Tibial nerve (tissue), 4 donors: ENCODE results near the gene LRFN2. TPM values are rescaled to one million over a fixed set of nuclear protein-coding genes. Genes with fewer than 3 reads are reported as not detected.

Experiments
- DNase-seq, 2 donors: peaks; one replicate each; pipeline ENCODE4 v3.0.0-alpha.2; 2019; ENCODE audit warnings: low spot score in 2 of 2
- H3K27ac ChIP-seq, 4 donors: fragments of 200-600 bp; sonication (generic) in 3 of 4; one replicate each; pipeline ENCODE4 v1.5.1; 2017 to 2019; ENCODE audit warnings: mild to moderate bottlenecking in 1 of 4
- H3K27me3 ChIP-seq, 2 donors: fragments of 200-600 bp; sonication (generic) in 1 of 2; one replicate each; pipeline versions ENCODE4 v1.5.1 to v1.6.0; 2017 to 2019
- H3K36me3 ChIP-seq, 3 donors: fragments of 200-600 bp; sonication (generic); one replicate each; pipeline ENCODE4 v1.5.1; 2018 to 2019
- H3K4me1 ChIP-seq, 4 donors: fragments of 200-600 bp; sonication (generic) in 3 of 4; one replicate each; pipeline ENCODE4 v1.5.1; 2017 to 2019
- H3K4me3 ChIP-seq, 4 donors: fragments of 200-600 bp; sonication (generic) in 3 of 4; one replicate each; pipeline ENCODE4 v1.5.1; 2017 to 2019; ENCODE audit warnings: mild to moderate bottlenecking in 1 of 4, moderate library complexity in 1 of 4
- H3K9me3 ChIP-seq, 4 donors: fragments of 200-600 bp; sonication (generic) in 3 of 4; one replicate each; pipeline ENCODE4 v1.5.1; 2017 to 2019
- EP300 ChIP-seq, 2 donors: sonication (generic); formaldehyde crosslinking; IDR thresholded peaks; one replicate each; pipeline ENCODE4 v1.6.1; 2017; ENCODE audit warnings: antibody characterized with exemption in 2 of 2, mild to moderate bottlenecking in 1 of 2
- POLR2A ChIP-seq, 2 donors: fragments of 450-650 bp; IDR thresholded peaks; one replicate each; pipeline ENCODE4 v1.6.1; 2017; ENCODE audit warnings: antibody characterized with exemption in 2 of 2, mild to moderate bottlenecking in 2 of 2, moderate library complexity in 2 of 2
- WGBS, 2 donors: methylation state at CpG; one replicate each; pipeline ENCODE4 v1.1.5; 2018; 5-methylcytosine and 5-hydroxymethylcytosine counted together
- total RNA-seq, 4 donors: library from RNA; depleted of rRNA; stranded (reverse); fragments of >200 nt; gene quantifications; one replicate each; pipeline ENCODE4 v1.1.0, GENCODE V29; 2016
- TF ChIP-seq, protein P1 (sequence below), 5 experiments: fragments of 200-600 bp in 3 of 5; fragments of 450-650 bp in 2 of 5; sonication (generic) in 3 of 5; IDR thresholded peaks; one replicate each; pipeline ENCODE4 v1.5.1; 2016 to 2019; ENCODE audit warnings: antibody characterized with exemption in 5 of 5, mild to moderate bottlenecking in 3 of 5, moderate library complexity in 2 of 5

LRFN2 gene
- total RNA-seq, 4 donors from 2014 or later = not detected

DNA sequence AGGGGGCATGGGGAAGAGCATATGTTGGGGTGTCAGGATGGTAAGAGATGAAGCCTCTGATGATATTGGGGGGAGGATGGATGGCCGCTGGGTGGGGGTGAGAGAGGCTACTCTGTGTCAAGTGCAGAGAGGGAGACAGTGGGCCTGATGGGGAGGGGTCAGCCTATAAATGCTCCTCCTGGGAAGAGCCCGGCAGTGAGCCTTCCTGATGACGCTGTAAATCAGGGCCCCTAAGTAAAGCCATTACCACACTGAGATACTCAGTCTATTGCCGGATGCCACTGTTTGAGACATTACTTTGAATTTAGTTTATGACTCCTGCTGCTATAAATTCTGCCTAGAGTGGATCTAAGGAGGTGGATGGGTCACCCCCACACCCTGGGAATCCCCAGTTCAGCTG lies 28.1 kb downstream of the LRFN2 start:
- H3K9me3 ChIP-seq = no peaks in the 10 kb centered on the region
- H3K4me1 ChIP-seq = no peaks in the 10 kb centered on the region
- no peaks in the 10 kb centered on the region for H3K36me3 ChIP-seq
- H3K27me3 ChIP-seq = no peaks in the 10 kb centered on the region
- H3K4me3 ChIP-seq = no peak overlapping the region
- no peak for DNase-seq
- WGBS, 2 donors = 47 to 61% methylated on average over 4 of the region's 4 CpGs
- H3K27ac ChIP-seq = no peak overlapping the region
- TF ChIP-seq EP300 (IDR thresholded peaks at IDR 0.05) (no peak), POLR2A (IDR thresholded peaks at IDR 0.05) (no peak)
- TF ChIP-seq, protein P1, sequence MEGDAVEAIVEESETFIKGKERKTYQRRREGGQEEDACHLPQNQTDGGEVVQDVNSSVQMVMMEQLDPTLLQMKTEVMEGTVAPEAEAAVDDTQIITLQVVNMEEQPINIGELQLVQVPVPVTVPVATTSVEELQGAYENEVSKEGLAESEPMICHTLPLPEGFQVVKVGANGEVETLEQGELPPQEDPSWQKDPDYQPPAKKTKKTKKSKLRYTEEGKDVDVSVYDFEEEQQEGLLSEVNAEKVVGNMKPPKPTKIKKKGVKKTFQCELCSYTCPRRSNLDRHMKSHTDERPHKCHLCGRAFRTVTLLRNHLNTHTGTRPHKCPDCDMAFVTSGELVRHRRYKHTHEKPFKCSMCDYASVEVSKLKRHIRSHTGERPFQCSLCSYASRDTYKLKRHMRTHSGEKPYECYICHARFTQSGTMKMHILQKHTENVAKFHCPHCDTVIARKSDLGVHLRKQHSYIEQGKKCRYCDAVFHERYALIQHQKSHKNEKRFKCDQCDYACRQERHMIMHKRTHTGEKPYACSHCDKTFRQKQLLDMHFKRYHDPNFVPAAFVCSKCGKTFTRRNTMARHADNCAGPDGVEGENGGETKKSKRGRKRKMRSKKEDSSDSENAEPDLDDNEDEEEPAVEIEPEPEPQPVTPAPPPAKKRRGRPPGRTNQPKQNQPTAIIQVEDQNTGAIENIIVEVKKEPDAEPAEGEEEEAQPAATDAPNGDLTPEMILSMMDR (IDR thresholded peaks at IDR 0.05) = no peak

DNA sequence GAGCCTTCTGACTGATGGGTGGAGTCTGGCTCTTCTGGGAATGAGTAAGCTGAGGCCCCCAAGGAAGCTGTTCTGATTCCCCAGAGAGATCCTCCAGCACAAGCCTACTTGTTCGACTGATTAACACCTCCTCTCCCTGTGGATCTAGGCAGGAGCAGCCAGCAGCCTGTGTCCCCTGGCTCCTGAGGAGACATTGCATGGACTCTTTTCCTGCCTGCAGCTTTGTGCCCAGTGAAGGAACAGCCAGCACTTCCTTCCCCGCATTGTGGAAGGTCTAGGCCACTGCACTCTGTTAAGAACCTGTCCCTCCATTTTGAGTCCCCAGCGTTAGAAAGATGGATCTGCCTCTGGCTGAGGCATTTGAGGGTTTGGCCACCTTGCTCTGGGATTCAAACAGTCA lies 29.1 kb downstream of the LRFN2 start:
- no peaks in the 10 kb centered on the region for H3K36me3 ChIP-seq
- WGBS, 2 donors = 52 to 58% methylated on average over 3 of the region's 3 CpGs
- H3K27me3 ChIP-seq = no peaks in the 10 kb centered on the region
- TF ChIP-seq POLR2A (IDR thresholded peaks at IDR 0.05) (no peak), EP300 (IDR thresholded peaks at IDR 0.05) (no peak)
- TF ChIP-seq, protein P1 (IDR thresholded peaks at IDR 0.05) = no peak
- H3K4me3 ChIP-seq = no peak overlapping the region
- H3K27ac ChIP-seq = no peak overlapping the region
- H3K9me3 ChIP-seq = no peaks in the 10 kb centered on the region
- no peak for DNase-seq
- no peaks in the 10 kb centered on the region for H3K4me1 ChIP-seq

DNA sequence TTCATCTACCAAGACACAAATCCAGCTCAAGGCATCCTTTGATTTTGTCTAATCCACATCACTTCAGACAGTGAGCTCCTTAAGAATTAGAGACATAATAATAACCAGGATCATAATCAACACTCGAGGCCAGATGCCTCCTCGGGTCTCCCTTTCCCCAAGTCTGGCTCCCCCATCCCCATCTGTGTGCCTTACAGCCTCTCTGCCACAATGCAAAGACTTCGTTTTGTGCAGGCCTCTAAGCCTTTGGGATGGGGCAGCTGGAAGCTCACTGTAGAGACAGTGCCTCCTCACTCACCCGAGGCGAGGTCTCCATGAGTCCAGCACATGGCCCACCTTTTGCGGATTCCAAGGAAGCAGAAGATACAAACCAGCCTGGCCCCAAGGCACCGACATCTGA lies 30.3 kb downstream of the LRFN2 start:
- H3K4me3 ChIP-seq = no peak overlapping the region
- WGBS, 2 donors = 86 to 92% methylated on average over 7 of the region's 7 CpGs
- DNase-seq = no peak
- no peak overlapping the region for H3K27ac ChIP-seq
- H3K36me3 ChIP-seq = no peaks in the 10 kb centered on the region
- no peak for TF ChIP-seq POLR2A (IDR thresholded peaks at IDR 0.05)
- no peak for TF ChIP-seq EP300 (IDR thresholded peaks at IDR 0.05)
- TF ChIP-seq, protein P1 (IDR thresholded peaks at IDR 0.05) = no peak
- H3K4me1 ChIP-seq = no peaks in the 10 kb centered on the region
- no peaks in the 10 kb centered on the region for H3K9me3 ChIP-seq
- no peaks in the 10 kb centered on the region for H3K27me3 ChIP-seq

DNA sequence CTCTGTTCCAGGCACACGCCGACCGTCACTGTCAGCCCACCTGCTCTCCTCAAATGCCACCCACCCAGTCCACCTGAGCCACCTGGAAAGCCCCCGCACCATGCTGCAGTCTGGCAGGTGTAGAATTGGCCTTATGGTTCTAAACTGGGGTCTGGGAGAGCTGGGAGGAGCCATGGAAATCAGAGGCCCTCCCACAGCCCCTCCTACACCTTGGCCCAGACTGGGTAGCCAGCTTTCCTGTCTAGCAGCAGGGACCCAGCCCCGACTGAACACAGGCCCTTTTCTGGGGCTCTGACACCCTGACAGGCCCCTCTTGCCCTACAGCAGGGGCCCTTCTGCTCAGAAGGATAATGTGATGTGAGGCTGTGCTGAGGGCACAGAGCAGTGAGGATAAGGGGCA lies 31.1 kb downstream of the LRFN2 start:
- DNase-seq = no peak

DNA sequence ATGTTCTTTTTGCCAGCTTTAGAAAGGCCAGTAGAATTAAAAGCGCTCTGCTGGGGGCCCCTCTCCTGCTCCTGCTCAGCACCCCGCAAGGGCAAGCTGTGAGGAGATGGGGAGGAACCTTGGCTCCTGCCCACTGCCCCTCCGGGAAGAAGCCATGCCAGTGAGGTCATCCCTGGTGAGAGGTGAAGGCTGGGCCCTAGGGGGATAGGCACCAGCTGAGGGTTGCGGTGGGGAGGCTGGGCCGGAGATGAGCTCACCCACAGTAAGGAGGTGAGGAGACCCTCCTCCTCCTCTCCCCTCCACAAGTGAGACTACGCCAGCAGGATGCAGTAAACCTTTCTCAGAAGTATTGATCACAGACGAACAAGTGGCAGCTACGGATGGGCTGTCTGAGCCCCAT lies 32.1 kb downstream of the LRFN2 start:
- 61 to 71% methylated on average over 6 to 8 of the region's 8 CpGs for WGBS, 2 donors
- Histone ChIP-seq H3K4me1 (no peaks in the 10 kb centered on the region), H3K9me3 (no peaks in the 10 kb centered on the region), H3K27ac (no peak overlapping the region), H3K27me3 (no peaks in the 10 kb centered on the region), H3K36me3 (no peaks in the 10 kb centered on the region), H3K4me3 (no peak overlapping the region)
- TF ChIP-seq EP300 (IDR thresholded peaks at IDR 0.05) = no peak
- no peak for TF ChIP-seq POLR2A (IDR thresholded peaks at IDR 0.05)
- DNase-seq = no peak

More for the DNA sequence above, 31.1 kb downstream of the LRFN2 start:
- H3K36me3 ChIP-seq = no peaks in the 10 kb centered on the region
- WGBS, 2 donors = 23 to 37% methylated on average over 4 to 5 of the region's 5 CpGs
- TF ChIP-seq POLR2A (IDR thresholded peaks at IDR 0.05) (no peak), EP300 (IDR thresholded peaks at IDR 0.05) (no peak)
- TF ChIP-seq, protein P1 (IDR thresholded peaks at IDR 0.05) = no peak
- H3K4me3 ChIP-seq = no peak overlapping the region
- no peaks in the 10 kb centered on the region for H3K4me1 ChIP-seq
- H3K27me3 ChIP-seq = no peaks in the 10 kb centered on the region
- no peaks in the 10 kb centered on the region for H3K9me3 ChIP-seq
- no peak overlapping the region for H3K27ac ChIP-seq

DNA sequence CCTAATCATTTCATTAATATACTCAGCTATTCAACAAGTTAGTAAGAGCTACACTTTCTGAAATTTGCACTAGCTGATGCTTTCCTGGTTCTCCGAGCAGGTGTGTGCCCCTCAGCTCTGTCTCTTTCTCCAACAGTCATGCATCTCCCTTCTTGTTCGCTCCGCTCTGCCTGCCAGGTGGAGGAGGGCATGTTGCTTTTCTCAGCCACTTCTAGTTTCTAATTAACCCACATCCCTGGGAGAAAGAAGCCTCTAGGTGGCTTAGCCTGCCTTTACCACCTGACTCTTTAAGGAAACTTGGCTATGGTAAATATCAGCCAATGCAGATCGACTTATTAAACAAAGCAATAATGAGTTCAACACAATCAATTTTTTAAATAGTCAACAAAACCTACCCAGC lies 34.2 kb downstream of the LRFN2 start:
- Histone ChIP-seq H3K27me3 (no peaks in the 10 kb centered on the region), H3K9me3 (no peaks in the 10 kb centered on the region), H3K27ac (no peak overlapping the region), H3K4me3 (no peak overlapping the region), H3K36me3 (no peaks in the 10 kb centered on the region), H3K4me1 (no peaks in the 10 kb centered on the region)
- TF ChIP-seq, protein P1 (IDR thresholded peaks at IDR 0.05) = no peak
- TF ChIP-seq EP300 (IDR thresholded peaks at IDR 0.05) (no peak), POLR2A (IDR thresholded peaks at IDR 0.05) (no peak)
- 86 to 93% methylated on average over 4 of the region's 4 CpGs for WGBS, 2 donors
- no peak for DNase-seq
